Measurements from ENCODE around the gene CHD2.
A peak's percentile ranks its signal among the peaks of the same experiment; 100 is the strongest.
"Not testable (repeated sequence)": the region's sequence is repeated elsewhere in the genome, so short reads cannot be mapped to it uniquely, and the experiment has no call there.

The CHD2 gene

GRCh38 chr15:92903966-92904721 is 4.0 kb downstream of the CHD2 start:
- H3K4me3 ChIP-seq (ENCODE audit: low read length) = peak overlapping the region; percentile 72
- DNase-seq (ENCODE audit: low read depth, low spot score) = peak; percentile 98

- DNase-seq (ENCODE audit: low read depth, low spot score) = no peak
- peak overlapping the region; percentile 71 for H3K4me3 ChIP-seq (ENCODE audit: low read length)
Observed at GRCh38 chr15:92904722-92905571, 4.8 kb downstream of the CHD2 start.

- peak overlapping the region; percentile 71 for H3K4me3 ChIP-seq (ENCODE audit: low read length)
Observed at GRCh38 chr15:92906020-92906419, 5.9 kb downstream of the CHD2 start.

GRCh38 chr15:92906563-92907081 is 6.5 kb downstream of the CHD2 start:
- no peak for DNase-seq (ENCODE audit: low read depth, low spot score)
- H3K4me3 ChIP-seq (ENCODE audit: low read length) = no peak overlapping the region

More at GRCh38 chr15:92906020-92906419, 5.9 kb downstream of the CHD2 start:
- peak; percentile 62 for DNase-seq (ENCODE audit: low read depth, low spot score)

GRCh38 chr15:92907229-92907628 is 7.1 kb downstream of the CHD2 start:
- no peak for DNase-seq (ENCODE audit: low read depth, low spot score)
- no peak overlapping the region for H3K4me3 ChIP-seq (ENCODE audit: low read length)

- H3K4me3 ChIP-seq (ENCODE audit: low read length) = no peak overlapping the region
- no peak for DNase-seq (ENCODE audit: low read depth, low spot score)
Observed at GRCh38 chr15:92907896-92908712, 8.0 kb downstream of the CHD2 start.

GRCh38 chr15:92908713-92909057 is 8.6 kb downstream of the CHD2 start:
- H3K4me3 ChIP-seq (ENCODE audit: low read length) = no peak overlapping the region
- DNase-seq (ENCODE audit: low read depth, low spot score) = no peak

GRCh38 chr15:92909136-92909781 is 9.1 kb downstream of the CHD2 start:
- DNase-seq (ENCODE audit: low read depth, low spot score) = no peak
- no peak overlapping the region for H3K4me3 ChIP-seq (ENCODE audit: low read length)

- no peak overlapping the region for H3K4me3 ChIP-seq (ENCODE audit: low read length)
- DNase-seq (ENCODE audit: low read depth, low spot score) = no peak
Observed at GRCh38 chr15:92910451-92910850, 10.3 kb downstream of the CHD2 start.

- H3K4me3 ChIP-seq (ENCODE audit: low read length) = no peak overlapping the region
- DNase-seq (ENCODE audit: low read depth, low spot score) = no peak
Observed at GRCh38 chr15:92914103-92914499, 14.0 kb downstream of the CHD2 start.

- DNase-seq (ENCODE audit: low read depth, low spot score) = peak; percentile 33
- no peak overlapping the region for H3K4me3 ChIP-seq (ENCODE audit: low read length)
Observed at GRCh38 chr15:92914768-92915221, 14.7 kb downstream of the CHD2 start.

GRCh38 chr15:92915766-92916435 is 15.8 kb downstream of the CHD2 start:
- no peak for DNase-seq (ENCODE audit: low read depth, low spot score)

GRCh38 chr15:92917598-92918407 is 17.7 kb downstream of the CHD2 start:
- peak; percentile 93 for DNase-seq (ENCODE audit: low read depth, low spot score)
- no peak overlapping the region for H3K4me3 ChIP-seq (ENCODE audit: low read length)

More at GRCh38 chr15:92915766-92916435, 15.8 kb downstream of the CHD2 start:
- H3K4me3 ChIP-seq (ENCODE audit: low read length) = no peak overlapping the region

GRCh38 chr15:92918881-92919280 is 18.8 kb downstream of the CHD2 start:
- H3K4me3 ChIP-seq (ENCODE audit: low read length); DNase-seq (ENCODE audit: low read depth, low spot score): not testable (repeated sequence)

- DNase-seq (ENCODE audit: low read depth, low spot score) = no peak
- H3K4me3 ChIP-seq (ENCODE audit: low read length) = no peak overlapping the region
Observed at GRCh38 chr15:92920595-92921161, 20.6 kb downstream of the CHD2 start.

GRCh38 chr15:92921215-92922131 is 21.3 kb downstream of the CHD2 start:
- H3K4me3 ChIP-seq (ENCODE audit: low read length) = no peak overlapping the region
- no peak for DNase-seq (ENCODE audit: low read depth, low spot score)
